NOMO-1 treated with DMSO at 0.1 percent for 48 hours (cell line): ENCODE data around the gene DHODH.
"Not testable (repeated sequence)": the region's sequence is repeated elsewhere in the genome, so short reads cannot be mapped to it uniquely, and the experiment has no call there.

Experiments used
- DNase-seq: peaks from one replicate; lab custom pipeline; 2025; ENCODE audit not compliant: unreplicated experiment; lab: John Stamatoyannopoulos, UW

The DHODH gene

GRCh38 chr16:72008424-72009216 lies at the start of gene DHODH:
Gene DHODH (plus strand): TSS chr16:72008744. CDS start chr16:72008765, 21 bp downstream.
- peak; percentile 99 for DNase-seq

GRCh38 chr16:71961066-71962039 lies 47.2 kb upstream of the DHODH start:
- DNase-seq, result peak; percentile 67

DNA sequence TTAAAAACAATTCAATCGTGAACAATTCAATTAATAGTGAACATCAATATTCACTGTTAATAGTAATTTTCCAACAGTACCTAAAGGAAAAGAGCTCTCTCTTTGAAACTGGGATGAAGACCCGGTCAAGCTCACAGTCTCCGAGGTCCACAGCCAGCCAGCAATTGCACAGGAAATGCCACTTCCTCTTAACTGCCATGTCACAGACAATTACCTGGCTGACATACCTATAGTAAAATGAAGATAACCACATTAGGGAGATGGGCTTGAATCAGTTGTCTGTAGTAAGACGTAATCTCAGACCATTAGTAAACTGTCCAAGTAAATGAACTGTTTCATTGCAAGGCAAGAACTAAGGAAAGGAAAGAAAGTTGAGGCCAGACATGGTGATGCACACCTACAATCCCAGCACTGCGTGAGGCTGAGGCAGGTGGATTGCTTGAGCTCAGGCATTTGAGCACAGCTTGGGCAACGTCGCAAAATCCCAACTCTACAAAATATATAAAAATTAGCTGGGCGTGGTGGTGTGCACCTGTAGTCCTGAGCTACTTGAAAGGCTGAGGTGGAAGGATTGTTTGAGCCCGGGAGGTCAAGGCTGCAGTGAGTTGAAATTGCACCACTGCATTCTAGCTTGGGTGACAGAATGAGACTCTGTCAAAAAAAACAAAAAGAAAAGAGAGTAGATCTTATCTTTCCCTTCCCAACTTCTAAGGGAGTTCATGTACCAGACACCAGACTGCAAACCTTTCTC lies 45.2 kb upstream of the DHODH start:
- DNase-seq, result no peak

DNA sequence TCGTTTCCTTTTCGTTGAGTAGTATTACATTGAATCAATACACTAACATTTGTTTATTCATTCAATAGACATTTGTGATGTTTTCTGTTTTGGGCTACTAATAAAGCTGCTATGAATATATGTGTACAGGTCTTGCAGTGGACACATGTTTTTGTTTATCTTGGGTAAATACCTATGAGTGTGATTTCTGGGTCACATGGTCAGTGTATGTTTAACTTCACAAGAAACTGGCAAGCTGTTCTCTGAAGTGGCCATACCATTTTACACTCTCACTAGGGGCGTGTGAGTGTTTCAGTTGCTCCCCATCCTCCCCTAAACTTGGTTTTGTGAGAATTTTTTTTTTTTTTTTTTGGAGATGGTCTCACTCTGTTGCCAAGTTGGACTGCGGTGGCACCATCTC lies 43.3 kb upstream of the DHODH start:
- no peak for DNase-seq

DNA sequence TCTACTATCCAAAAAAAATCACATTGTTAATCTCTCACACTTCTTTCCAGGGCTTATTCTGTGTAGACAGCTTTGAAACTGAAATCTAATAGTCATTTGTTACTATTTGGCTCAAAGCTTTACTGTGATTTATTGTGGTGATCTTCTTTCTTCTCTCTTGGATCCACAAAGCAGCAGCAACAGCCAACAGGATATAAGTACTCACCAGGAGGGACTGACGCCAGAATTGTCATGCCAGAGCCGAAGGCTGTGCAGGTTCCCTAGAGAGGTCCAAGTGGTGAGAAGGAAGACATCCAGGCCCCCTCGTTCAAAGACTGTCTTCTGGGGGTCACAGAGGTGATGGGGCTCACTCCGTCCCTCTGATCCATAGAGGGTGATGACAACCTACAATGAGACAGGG lies 41.6 kb upstream of the DHODH start:
- DNase-seq, result no peak

GRCh38 chr16:71969353-71969752 lies 39.2 kb upstream of the DHODH start:
- no peak for DNase-seq

GRCh38 chr16:71971571-71971970 lies 37.0 kb upstream of the DHODH start:
- no peak for DNase-seq

DNA sequence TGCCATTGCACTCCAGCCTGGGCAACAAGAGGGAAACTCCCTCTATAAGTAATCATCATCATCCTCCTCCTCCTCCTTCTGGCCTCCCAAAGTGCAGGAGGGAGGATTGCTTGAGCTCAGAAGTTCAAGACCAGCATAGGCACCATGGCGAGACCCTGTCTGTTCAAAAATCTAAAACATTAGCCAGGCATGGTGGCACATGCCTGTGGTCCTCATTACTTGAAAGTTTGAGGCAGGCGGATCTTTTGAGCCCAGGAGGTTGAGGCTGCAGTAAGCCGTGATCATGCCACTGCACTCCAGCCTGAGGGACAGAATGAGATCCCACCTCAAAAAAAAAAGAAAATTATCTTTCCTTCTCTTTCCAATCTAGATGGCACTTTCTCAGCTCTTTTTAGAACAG lies 36.2 kb upstream of the DHODH start:
- no peak for DNase-seq

- no peak for DNase-seq
Observed at GRCh38 chr16:71973001-71973400, 35.5 kb upstream of the DHODH start.

DNA sequence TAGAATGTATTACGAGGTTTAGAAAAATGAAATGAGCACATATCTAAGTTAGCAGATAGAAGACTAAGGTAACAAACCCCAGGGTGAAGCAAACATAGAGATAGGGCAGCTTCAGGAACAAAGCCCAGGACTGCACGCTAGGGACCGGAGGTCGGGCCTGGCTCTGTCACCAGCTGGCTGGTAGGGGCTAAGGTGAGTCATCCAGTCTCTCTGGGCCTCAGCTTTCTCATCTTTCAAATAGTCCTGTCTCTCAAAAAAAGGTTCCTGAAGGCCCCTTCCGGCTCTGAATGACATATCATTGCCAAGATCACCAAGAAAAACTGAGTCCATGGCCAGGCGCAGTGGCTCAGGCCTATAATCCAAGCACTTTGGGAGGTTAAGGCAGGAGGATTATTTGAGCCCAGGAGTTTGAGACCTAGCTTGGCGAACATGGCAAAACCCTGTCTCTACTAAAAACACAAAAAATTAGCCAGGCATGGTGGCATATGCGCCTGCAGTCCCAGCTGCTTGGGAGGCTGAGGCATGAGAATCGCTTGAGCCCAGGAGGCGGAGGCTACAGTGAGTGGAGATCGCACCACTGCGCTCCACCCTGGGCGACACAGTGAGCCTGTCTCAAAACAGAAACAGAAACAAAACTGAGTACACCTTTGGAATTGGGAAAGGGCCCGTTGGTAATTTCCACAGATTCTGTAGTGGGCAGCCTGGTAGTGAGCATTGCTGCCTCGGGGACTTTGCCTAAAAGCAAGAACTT lies 34.3 kb upstream of the DHODH start:
- no peak for DNase-seq

DNA sequence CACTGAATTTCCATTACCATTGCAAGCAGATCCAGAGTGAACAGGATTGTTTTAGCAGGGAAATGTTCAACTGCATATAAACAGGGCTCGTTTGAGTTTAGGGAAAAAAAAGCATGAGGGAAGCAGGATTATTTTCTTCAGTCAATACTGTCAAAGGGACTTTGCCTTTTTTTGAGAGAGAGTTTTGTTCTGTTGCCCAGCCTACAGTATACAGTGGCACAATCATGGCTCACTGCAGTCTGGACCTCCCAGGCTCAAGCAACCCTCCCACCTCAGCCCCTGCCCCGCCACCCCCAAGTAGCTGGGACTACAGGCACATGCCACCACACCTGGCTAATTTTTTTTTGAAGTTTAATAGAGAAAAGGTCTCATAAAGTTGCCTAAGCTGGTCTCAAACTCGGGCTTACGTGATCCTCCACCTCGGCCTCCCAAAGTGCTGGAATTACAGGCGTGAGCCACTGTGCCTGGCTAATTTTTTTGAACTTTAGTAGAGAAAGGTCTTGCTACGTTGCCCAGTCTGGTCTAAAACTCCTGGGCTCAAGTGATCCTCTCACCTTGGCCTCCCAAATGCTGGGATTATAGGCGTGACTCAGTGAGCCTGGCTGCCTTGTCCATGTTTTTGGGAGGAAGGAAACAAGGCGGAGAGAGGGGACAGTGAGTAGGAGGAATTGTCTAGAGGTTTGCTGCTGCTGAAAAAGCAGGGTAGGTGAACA lies 23.1 kb upstream of the DHODH start:
- no peak for DNase-seq

GRCh38 chr16:71986131-71986530 lies 22.4 kb upstream of the DHODH start:
- DNase-seq, result no peak

- no peak for DNase-seq
Observed at GRCh38 chr16:71995038-71995437, 13.5 kb upstream of the DHODH start.

- DNase-seq, result not testable (repeated sequence)
Observed at GRCh38 chr16:71997578-71997977, 11.0 kb upstream of the DHODH start.

DNA sequence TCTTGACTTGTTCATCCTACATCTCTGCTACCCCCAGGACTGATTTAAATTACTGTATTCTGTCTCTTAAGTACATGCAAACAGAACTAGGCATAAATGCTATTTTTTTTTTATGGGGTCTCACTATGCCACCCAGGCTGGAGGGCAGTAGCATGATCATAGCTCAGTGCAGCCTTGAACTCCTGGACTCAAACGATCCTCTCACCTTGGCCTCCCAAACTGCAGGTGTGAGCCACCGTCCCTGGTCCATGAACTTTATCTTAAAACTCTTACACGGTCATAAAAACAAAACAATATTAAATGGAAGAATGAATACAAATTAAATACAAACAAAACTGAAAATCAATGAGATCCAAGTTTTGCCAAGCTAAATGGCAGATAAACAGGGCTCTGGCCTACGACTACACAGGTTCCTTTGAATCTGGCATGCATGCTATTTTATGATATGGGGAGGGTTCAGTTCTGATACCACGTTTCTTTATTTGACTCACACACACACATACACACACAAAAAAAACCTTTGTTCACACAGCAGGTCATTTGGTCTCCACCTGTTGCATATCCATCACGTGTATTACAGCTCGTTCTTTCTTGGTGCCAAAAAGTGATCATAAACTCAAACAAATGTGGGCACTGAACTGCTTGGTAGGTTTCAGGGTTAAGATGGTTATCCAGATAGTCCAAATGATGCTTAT lies 7.2 kb upstream of the DHODH start:
- DNase-seq, result no peak

GRCh38 chr16:72002619-72003018 lies 5.9 kb upstream of the DHODH start:
- DNase-seq, result no peak

DNA sequence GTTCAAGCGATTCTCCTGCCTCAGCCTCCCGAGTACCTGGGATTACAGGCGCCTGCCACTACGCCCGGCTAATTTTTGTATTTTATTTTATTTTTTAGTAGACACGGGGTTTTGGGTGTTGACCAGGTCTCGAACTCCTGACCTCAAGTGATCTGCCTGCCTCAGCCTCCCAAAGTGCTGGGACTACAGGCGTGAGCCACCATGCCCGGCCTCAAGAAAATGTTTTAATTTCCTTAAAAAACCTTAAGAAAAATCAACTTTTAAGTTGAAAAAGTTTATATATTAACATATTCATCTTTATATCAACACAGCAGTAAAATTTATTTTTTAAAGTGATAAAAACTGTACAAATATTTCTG lies 500 bp upstream of the DHODH start:
- not testable (repeated sequence) for DNase-seq

DNA sequence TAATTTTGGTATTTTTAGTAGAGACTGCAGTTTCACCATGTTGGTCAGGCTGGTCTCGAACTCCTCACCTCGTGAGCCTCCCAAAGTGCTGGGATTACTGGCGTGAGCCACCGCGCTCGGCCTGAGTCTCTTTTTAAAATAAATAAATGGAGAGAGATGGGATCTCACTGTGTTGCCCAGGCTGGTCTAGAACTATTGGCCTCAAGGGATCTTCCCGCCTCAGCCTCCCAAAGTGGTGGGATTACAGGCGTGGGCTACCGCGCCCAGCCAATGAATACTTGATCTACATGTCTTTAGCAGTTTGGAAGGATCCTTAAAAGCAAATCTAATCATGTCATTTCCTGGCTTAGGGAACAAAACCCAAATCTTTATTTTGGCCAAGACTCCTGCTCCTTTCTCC lies 1.2 kb downstream of the DHODH start:
- no peak for DNase-seq

DNA sequence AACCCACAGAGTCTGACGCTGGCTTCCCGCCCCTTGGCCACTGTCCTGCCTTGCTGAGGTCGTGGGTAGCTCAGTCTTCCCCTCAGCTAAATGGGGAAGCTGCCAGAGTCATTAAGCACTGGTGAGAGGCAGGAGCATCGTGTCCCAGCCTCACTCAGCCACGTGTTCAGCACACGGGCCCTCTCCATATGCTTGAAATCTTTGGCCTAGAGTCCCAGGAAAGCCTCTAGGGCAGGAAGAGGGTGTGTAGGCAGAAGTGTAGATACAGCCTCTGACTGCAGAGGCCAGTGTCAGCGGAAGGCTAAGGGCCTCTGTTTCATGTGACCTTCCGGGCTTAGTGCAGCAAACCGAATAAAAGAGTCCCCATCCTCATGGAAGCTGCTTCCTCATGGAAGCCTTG lies 4.1 kb downstream of the DHODH start:
- no peak for DNase-seq
